ENCODE data around the gene BRAF.

DNA sequence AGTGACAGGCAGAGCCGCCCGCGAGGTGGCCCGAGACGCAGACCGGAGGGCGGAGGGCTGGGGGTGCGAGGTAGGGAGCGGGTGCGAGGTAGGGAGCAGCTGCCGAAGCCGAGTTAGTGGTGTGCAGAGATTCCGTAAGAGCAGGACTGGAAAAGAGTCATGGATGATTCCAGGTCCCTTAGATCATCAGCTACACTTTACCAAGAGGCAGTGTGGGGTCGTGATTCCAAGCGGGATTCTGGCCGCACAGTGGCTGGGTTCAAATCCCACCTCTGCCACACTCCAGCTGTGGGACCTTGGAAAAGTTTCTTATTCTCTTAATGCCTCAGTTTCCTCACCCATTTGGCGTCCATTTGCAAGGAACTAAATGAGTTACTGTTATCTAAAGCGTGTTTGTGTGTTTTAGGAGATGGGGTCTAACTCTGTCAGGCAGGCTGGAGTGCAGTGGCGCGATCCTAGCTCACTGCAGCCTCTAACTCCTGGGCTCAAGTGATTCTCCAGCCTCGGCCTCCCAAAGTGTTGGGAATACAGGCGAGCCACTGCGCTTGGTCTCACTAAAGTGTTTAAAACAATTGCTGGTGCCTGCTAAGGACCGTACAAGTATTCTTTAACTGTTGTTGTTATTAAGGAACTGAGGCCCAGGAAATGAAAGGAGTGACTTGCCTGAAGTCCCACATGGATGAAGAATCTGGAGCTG lies 227.1 kb downstream of the BRAF start:
- TF ChIP-seq SUZ12 (IDR thresholded peaks at IDR 0.05; ENCODE audit: extremely low read depth, insufficient read depth, insufficient read length) (no peak), ZNF274 (IDR thresholded peaks at IDR 0.05; ENCODE audit: low read depth, low read length) (no peak), YY1 (IDR thresholded peaks at IDR 0.05; ENCODE audit: insufficient read depth, insufficient read length) (no peak)
